GM12874 (cell line): Measurements from ENCODE around the gene HOXD10.

ENCODE experiments used
- CTCF ChIP-seq: IDR thresholded peaks from 2 replicates; pipeline ENCODE4 v1.5.1; 2011; ENCODE audit warnings: low read depth, mild to moderate bottlenecking, control low read depth, low read length, moderate library complexity; ENCODE audit not compliant: insufficient read depth

HOXD10 gene

GRCh38 chr2:176080540-176081375 lies 35.8 kb upstream of the HOXD10 start:
- TF ChIP-seq CTCF = no peak

GRCh38 chr2:176081376-176081836 lies 35.2 kb upstream of the HOXD10 start:
- no peak for TF ChIP-seq CTCF

- no peak for TF ChIP-seq CTCF
These were observed 34.6 kb upstream of the HOXD10 start for GRCh38 chr2:176081837-176082524.

GRCh38 chr2:176082525-176082823 lies 34.1 kb upstream of the HOXD10 start:
- TF ChIP-seq CTCF = no peak

GRCh38 chr2:176082824-176083751 lies 33.5 kb upstream of the HOXD10 start:
- no peak for TF ChIP-seq CTCF

- TF ChIP-seq CTCF = no peak
These were observed 32.7 kb upstream of the HOXD10 start, which contains the start of gene EVX2 for GRCh38 chr2:176083796-176084261. Gene EVX2, minus strand, starts transcription at chr2:176083962. Its CDS starts 186 bp downstream, at chr2:176083776.
